Measurements from ENCODE around the gene SHISA8.

DNA sequence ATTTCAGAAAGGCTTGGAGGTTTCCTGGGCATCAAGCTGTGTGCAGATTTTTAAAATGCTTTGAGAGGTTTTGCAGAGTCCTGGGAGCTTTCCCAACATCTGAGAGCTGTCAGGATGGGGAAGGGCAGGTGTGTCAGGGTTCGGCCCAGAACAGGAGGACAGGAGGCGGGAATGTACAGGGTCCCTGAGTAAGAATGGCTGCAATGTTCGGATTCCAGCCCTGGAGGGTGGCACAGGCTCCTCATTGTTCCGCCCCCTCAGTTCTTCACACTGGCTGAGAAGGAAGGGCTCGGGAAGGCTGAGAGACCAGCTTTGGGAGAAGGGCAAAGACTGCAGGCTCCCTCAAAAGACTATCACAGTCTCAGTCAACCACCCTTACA lies 49.2 kb upstream of the SHISA8 start:
- no peak for TF ChIP-seq EZH2 (IDR thresholded peaks at IDR 0.05; ENCODE audit: low read depth)
- TF ChIP-seq, protein P1, sequence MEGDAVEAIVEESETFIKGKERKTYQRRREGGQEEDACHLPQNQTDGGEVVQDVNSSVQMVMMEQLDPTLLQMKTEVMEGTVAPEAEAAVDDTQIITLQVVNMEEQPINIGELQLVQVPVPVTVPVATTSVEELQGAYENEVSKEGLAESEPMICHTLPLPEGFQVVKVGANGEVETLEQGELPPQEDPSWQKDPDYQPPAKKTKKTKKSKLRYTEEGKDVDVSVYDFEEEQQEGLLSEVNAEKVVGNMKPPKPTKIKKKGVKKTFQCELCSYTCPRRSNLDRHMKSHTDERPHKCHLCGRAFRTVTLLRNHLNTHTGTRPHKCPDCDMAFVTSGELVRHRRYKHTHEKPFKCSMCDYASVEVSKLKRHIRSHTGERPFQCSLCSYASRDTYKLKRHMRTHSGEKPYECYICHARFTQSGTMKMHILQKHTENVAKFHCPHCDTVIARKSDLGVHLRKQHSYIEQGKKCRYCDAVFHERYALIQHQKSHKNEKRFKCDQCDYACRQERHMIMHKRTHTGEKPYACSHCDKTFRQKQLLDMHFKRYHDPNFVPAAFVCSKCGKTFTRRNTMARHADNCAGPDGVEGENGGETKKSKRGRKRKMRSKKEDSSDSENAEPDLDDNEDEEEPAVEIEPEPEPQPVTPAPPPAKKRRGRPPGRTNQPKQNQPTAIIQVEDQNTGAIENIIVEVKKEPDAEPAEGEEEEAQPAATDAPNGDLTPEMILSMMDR (conservative IDR thresholded peaks at IDR 0.05): no peak

All from PC-9 (cell line).